WTC11 (cell line): ENCODE measurements around the gene NCOA3. TPM values are rescaled to one million over a fixed set of nuclear protein-coding genes. Genes with fewer than 3 reads are reported as not detected.

Source experiments
- ATAC-seq: fragments of 200-7000 bp; cut with Tn5 transposase; 2 replicates; pipeline ENCODE4 v1.10.0; 2021; ENCODE audit warnings: mild to moderate bottlenecking, moderate library complexity
- CTCF ChIA-PET: fragments of 300-600 bp; sonication (Branson Sonifier 250); formaldehyde crosslinking; loops from one replicate; lab custom pipeline; 2021; ENCODE audit warnings: antibody characterized with exemption; lab: Charles Lee
- POLR2A ChIA-PET: fragments of 350-600 bp; sonication (Branson Sonifier 250); formaldehyde crosslinking; loops from one replicate; lab custom pipeline; 2021; ENCODE audit warnings: antibody characterized with exemption; lab: Charles Lee
- DNase-seq: peaks from one replicate; pipeline ENCODE4 v3.0.0; 2021; ENCODE audit warnings: low spot score
- H3K27ac Mint-ChIP-seq: 2 replicates; pipeline ENCODE4 v1.8.0; 2021; ENCODE audit warnings: mixed read lengths
- H3K27me3 Mint-ChIP-seq: 2 replicates; pipeline ENCODE4 v1.8.0; 2021; ENCODE audit warnings: low read depth, mild to moderate bottlenecking, moderate library complexity, mixed read lengths
- H3K36me3 Mint-ChIP-seq: 2 replicates; pipeline ENCODE4 v1.8.0; 2021; ENCODE audit warnings: mixed read lengths
- H3K4me1 Mint-ChIP-seq: 2 replicates; pipeline ENCODE4 v1.8.0; 2022; ENCODE audit warnings: mixed read lengths
- H3K4me3 Mint-ChIP-seq: 2 replicates; pipeline ENCODE4 v1.8.0; 2021; ENCODE audit warnings: mild to moderate bottlenecking, moderate library complexity, mixed read lengths
- H3K9me3 Mint-ChIP-seq: 2 replicates; pipeline ENCODE4 v1.8.0; 2021; ENCODE audit warnings: mixed read lengths
- ARID4B ChIP-seq: sonication (generic); formaldehyde crosslinking; IDR thresholded peaks from 2 replicates; pipeline ENCODE4 v1.8.0; 2023; ENCODE audit warnings: missing genetic modification reagents, mild to moderate bottlenecking, borderline replicate concordance
- ATF1 ChIP-seq: sonication (generic); formaldehyde crosslinking; IDR thresholded peaks from 2 replicates; pipeline ENCODE4 v1.8.1; 2023; ENCODE audit warnings: mild to moderate bottlenecking, moderate library complexity, missing genetic modification reagents
- ATF2 ChIP-seq: sonication (generic); formaldehyde crosslinking; IDR thresholded peaks from 2 replicates; pipeline ENCODE4 v1.8.1; 2022; ENCODE audit warnings: low read depth, missing genetic modification reagents, borderline replicate concordance
- CREM ChIP-seq: sonication (generic); formaldehyde crosslinking; IDR thresholded peaks from 2 replicates; pipeline ENCODE4 v1.8.1; 2022; ENCODE audit warnings: mild to moderate bottlenecking, missing genetic modification reagents, moderate library complexity
- ETV6 ChIP-seq: sonication (generic); formaldehyde crosslinking; IDR thresholded peaks from 2 replicates; pipeline ENCODE4 v1.8.1; 2022; ENCODE audit warnings: mild to moderate bottlenecking, missing genetic modification reagents
- FOXK1 ChIP-seq: sonication (generic); formaldehyde crosslinking; IDR thresholded peaks from 2 replicates; pipeline ENCODE4 v1.8.0; 2022; ENCODE audit warnings: mild to moderate bottlenecking, moderate library complexity, missing genetic modification reagents
- GABPB1 ChIP-seq: sonication (generic); formaldehyde crosslinking; IDR thresholded peaks from 2 replicates; pipeline ENCODE4 v1.8.1; 2023; ENCODE audit warnings: mild to moderate bottlenecking, missing genetic modification reagents
- HMGA2 ChIP-seq: fragments of 250-450 bp; sonication (Bioruptor Pico); IDR thresholded peaks from 2 replicates; pipeline ENCODE4 v1.4.0; 2021; ENCODE audit warnings: mild to moderate bottlenecking, moderate library complexity
- MLX ChIP-seq: sonication (generic); formaldehyde crosslinking; IDR thresholded peaks from 2 replicates; pipeline ENCODE4 v1.8.1; 2023; ENCODE audit warnings: mild to moderate bottlenecking, missing genetic modification reagents, moderate library complexity
- MXD4 ChIP-seq: fragments of 250-450 bp; sonication (Bioruptor Pico); IDR thresholded peaks from 2 replicates; pipeline ENCODE4 v1.8.0; 2021; ENCODE audit warnings: mild to moderate bottlenecking, moderate library complexity, borderline replicate concordance
- MYBL2 ChIP-seq: sonication (generic); formaldehyde crosslinking; IDR thresholded peaks from 2 replicates; pipeline ENCODE4 v1.8.1; 2023; ENCODE audit warnings: mild to moderate bottlenecking, moderate library complexity, missing genetic modification reagents
- NR3C1 ChIP-seq: sonication (generic); formaldehyde crosslinking; conservative IDR thresholded peaks from 2 replicates; pipeline ENCODE4 v1.8.1; 2023; ENCODE audit warnings: low read depth, mild to moderate bottlenecking, missing genetic modification reagents
- PREB ChIP-seq: sonication (generic); formaldehyde crosslinking; IDR thresholded peaks from 2 replicates; pipeline ENCODE4 v1.8.1; 2022; ENCODE audit warnings: mild to moderate bottlenecking, missing genetic modification reagents, moderate library complexity, borderline replicate concordance
- RORB ChIP-seq: fragments of 250-450 bp; sonication (Bioruptor Pico); IDR thresholded peaks from 2 replicates; pipeline ENCODE4 v1.9.0; 2021; ENCODE audit warnings: mild to moderate bottlenecking
- ZNF138 ChIP-seq: sonication (generic); formaldehyde crosslinking; conservative IDR thresholded peaks from 2 replicates; pipeline ENCODE4 v1.8.1; 2022; ENCODE audit warnings: mild to moderate bottlenecking, moderate library complexity, missing genetic modification reagents
- ZNF396 ChIP-seq: fragments of 250-450 bp; sonication (Bioruptor Pico); IDR thresholded peaks from 2 replicates; pipeline ENCODE4 v1.8.0; 2021; ENCODE audit warnings: mild to moderate bottlenecking, moderate library complexity, borderline replicate concordance
- ZNF425 ChIP-seq: fragments of 250-450 bp; sonication (Bioruptor Pico); conservative IDR thresholded peaks from 2 replicates; pipeline ENCODE4 v1.9.0; 2021; ENCODE audit warnings: mild to moderate bottlenecking
- total RNA-seq: library from RNA; stranded (reverse); gene quantifications from 3 replicates; pipeline ENCODE4 v1.2.3, GENCODE V29; 2021
- TF ChIP-seq, protein P1 (sequence below): fragments of 250-450 bp; sonication (Bioruptor Pico); IDR thresholded peaks from 2 replicates; pipeline ENCODE4 v1.9.0; 2021; ENCODE audit warnings: mild to moderate bottlenecking
- TF ChIP-seq, protein P2 (sequence below): sonication (generic); formaldehyde crosslinking; IDR thresholded peaks from 2 replicates; pipeline ENCODE4 v1.8.1; 2023; ENCODE audit warnings: mild to moderate bottlenecking, missing genetic modification reagents, borderline replicate concordance

The NCOA3 gene
- total RNA-seq, 1 experiment from 2014 or later, result 25.2 TPM

GRCh38 chr20:47686545-47686944, 184.9 kb downstream of the NCOA3 start:
- POLR2A ChIA-PET, result no interaction called here
- Mint-ChIP-seq H3K4me1 (peaks cover 30% of the 10 kb centered on the region), H3K27me3 (peaks cover 7% of the 10 kb centered on the region), H3K36me3 (peaks cover 26% of the 10 kb centered on the region), H3K4me3 (no peak overlapping the region), H3K27ac (no peak overlapping the region), H3K9me3 (peaks cover 23% of the 10 kb centered on the region)
- DNase-seq (no peak), ATAC-seq (no peak)
- TF ChIP-seq ZNF396 (CRISPR knock-in tag) (no peak), RORB (no peak), FOXK1 (CRISPR knock-in tag) (no peak), NR3C1 (CRISPR knock-in tag) (no peak), PREB (no peak)
- TF ChIP-seq, protein P1, sequence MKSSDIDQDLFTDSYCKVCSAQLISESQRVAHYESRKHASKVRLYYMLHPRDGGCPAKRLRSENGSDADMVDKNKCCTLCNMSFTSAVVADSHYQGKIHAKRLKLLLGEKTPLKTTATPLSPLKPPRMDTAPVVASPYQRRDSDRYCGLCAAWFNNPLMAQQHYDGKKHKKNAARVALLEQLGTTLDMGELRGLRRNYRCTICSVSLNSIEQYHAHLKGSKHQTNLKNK (CRISPR knock-in tag), result no peak
- CTCF ChIA-PET, result interaction anchor here (1.5 to 2.5 kb wide), 2 partner anchors 10 to 38 kb away, joined by 5 to 11 read pairs; no protein-coding TSS in a partner anchor

DNA sequence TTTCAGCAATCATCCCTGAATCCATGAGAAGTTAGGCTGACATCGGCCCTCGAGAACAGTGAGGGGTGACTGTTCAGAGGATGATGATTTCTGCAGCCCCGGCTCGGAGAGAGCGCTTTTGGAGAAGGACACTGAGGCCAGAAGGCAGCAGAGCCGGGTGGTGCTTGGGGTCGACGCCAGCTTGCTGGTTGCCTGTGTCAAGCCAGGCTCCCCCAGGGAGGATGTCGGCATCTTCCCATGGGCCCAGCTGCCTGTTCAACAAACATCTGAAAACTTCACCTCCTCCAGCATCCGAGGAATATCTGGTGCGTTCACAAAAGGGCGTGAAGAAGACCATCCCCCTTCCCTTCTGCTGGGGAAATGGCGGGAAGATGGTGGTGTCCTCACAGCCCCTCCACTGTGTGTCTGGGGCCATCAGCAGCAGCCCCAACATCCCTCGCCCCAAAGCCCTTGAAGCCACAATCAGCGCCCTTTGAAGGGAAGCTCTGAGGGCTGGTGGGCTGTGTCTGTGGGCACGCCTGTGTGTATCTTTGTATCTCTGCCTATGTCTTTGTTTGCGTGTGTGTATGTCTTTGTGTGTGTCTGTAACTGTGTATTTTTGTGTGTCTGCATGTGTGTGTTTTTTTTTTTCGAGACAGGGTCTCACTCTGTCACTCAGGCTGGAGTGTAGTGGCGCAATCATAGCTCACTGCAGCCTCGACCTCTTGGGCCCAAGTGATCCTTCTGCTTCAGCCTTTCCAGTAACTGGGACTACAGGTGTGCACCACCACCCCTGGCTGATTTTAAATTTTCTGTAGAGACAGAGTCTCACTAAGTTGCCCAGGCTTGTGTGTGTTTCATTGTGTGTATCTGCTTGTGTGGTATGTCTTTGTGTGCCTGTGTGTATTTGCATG, 185.7 kb downstream of the NCOA3 start:
- no peak for DNase-seq
- H3K27me3 Mint-ChIP-seq, result peaks cover 7% of the 10 kb centered on the region
- H3K27ac Mint-ChIP-seq, result no peak overlapping the region
- ChIA-PET POLR2A (no interaction called here), CTCF (interaction anchor here (1.4 to 2.5 kb wide), 3 partner anchors 10 to 37 kb away, joined by 5 to 11 read pairs (median 8); no protein-coding TSS in a partner anchor)
- no peak for ATAC-seq
- peaks cover 30% of the 10 kb centered on the region for H3K4me1 Mint-ChIP-seq
- peaks cover 34% of the 10 kb centered on the region for H3K36me3 Mint-ChIP-seq
- H3K4me3 Mint-ChIP-seq, result no peak overlapping the region
- peaks cover 31% of the 10 kb centered on the region for H3K9me3 Mint-ChIP-seq
- TF ChIP-seq ZNF138 (CRISPR knock-in tag) (no peak), ZNF425 (CRISPR knock-in tag) (no peak), ATF1 (CRISPR knock-in tag) (no peak), CREM (CRISPR knock-in tag) (no peak), MLX (CRISPR knock-in tag) (no peak), ETV6 (CRISPR knock-in tag) (no peak), MXD4 (CRISPR knock-in tag) (no peak), ATF2 (CRISPR knock-in tag) (no peak), GABPB1 (CRISPR knock-in tag) (no peak), ARID4B (CRISPR knock-in tag) (no peak), HMGA2 (CRISPR knock-in tag) (no peak), MYBL2 (CRISPR knock-in tag) (no peak)
- TF ChIP-seq, protein P2, sequence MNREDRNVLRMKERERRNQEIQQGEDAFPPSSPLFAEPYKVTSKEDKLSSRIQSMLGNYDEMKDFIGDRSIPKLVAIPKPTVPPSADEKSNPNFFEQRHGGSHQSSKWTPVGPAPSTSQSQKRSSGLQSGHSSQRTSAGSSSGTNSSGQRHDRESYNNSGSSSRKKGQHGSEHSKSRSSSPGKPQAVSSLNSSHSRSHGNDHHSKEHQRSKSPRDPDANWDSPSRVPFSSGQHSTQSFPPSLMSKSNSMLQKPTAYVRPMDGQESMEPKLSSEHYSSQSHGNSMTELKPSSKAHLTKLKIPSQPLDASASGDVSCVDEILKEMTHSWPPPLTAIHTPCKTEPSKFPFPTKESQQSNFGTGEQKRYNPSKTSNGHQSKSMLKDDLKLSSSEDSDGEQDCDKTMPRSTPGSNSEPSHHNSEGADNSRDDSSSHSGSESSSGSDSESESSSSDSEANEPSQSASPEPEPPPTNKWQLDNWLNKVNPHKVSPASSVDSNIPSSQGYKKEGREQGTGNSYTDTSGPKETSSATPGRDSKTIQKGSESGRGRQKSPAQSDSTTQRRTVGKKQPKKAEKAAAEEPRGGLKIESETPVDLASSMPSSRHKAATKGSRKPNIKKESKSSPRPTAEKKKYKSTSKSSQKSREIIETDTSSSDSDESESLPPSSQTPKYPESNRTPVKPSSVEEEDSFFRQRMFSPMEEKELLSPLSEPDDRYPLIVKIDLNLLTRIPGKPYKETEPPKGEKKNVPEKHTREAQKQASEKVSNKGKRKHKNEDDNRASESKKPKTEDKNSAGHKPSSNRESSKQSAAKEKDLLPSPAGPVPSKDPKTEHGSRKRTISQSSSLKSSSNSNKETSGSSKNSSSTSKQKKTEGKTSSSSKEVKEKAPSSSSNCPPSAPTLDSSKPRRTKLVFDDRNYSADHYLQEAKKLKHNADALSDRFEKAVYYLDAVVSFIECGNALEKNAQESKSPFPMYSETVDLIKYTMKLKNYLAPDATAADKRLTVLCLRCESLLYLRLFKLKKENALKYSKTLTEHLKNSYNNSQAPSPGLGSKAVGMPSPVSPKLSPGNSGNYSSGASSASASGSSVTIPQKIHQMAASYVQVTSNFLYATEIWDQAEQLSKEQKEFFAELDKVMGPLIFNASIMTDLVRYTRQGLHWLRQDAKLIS, result no peak
